GM18909 (cell line): Measurements from ENCODE around the gene VWC2.

Experiments
- ATAC-seq: cut with Tn5 transposase; IDR thresholded peaks from one replicate; pipeline ENCODE4 v1.9.1; 2021; ENCODE audit warnings: mild to moderate bottlenecking; ENCODE audit not compliant: unreplicated experiment, poor library complexity

Gene VWC2

DNA sequence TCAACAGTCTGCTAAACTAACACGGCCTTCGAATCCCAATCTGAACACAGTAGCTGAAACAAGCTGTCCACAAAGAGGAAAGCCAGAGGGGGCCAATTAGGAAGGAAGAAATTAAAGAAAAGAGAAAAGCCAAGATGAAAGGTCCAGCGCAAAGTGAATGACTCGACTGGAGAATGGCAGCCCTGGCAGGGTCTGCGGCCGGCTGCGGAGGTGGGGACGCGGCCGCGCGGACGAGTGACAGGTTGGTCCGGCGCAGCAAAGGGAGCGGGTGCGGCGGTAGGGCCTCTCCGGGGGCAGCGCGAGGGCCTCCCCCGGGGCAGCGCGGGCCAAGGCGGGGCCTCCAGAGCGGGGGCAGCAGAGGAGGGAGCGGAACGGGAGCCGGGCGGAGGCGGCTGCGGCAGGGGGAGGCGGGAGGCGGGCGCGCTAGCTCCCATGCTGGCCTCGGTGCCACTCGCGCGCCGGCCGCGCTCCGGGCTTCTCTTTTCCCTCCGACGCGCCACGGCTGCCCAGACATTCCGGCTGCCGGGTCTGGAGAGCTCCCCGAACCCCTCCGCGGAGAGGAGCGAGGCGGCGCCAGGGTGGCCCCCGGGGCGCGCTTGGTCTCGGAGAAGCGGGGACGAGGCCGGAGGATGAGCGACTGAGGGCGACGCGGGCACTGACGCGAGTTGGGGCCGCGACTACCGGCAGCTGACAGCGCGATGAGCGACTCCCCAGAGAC lies at the start of gene VWC2:
VWC2 (plus strand) TSS at position 421 of the 718 bp plus-strand sequence. CDS start 1,798 bp downstream, outside the sequence.
- peak; percentile 27 for ATAC-seq

DNA sequence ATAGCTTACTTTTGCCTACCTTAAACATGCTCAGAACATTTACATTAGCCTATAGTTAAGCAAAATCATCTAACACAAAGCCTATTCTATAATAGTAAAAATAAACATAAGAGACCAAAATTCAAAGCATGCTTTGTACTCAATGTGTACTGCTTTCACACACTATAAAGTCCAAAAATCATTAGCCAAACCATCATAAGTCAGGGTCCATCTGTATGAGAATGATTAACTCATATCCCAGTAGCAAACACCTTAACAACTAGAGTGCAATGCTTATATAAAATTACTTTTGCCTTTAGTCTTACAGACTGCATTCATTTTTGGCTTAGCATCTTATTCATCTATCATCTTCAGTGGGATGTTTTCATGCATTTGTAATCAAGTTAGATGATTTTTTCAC lies 49.4 kb upstream of the VWC2 start:
- no peak for ATAC-seq

DNA sequence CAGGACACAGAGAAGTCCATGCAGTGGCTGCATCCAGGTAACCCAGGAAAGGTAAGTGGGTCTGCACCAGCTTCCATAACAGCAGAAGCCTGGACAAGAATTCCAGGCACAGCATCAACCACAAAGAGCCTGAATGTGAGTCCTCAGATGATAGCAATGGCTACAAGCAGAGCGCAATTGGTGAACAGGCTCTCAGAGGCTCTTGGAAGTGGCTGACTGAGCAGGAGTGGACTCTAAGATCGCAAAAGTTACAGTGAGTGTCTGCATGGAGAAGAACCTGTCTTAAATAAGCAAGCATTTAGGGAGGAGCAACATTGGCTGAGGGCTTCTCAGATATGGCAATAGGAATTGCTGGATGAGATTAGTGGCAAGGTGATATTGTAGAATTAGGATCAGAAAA lies 41.6 kb upstream of the VWC2 start:
- ATAC-seq: no peak

DNA sequence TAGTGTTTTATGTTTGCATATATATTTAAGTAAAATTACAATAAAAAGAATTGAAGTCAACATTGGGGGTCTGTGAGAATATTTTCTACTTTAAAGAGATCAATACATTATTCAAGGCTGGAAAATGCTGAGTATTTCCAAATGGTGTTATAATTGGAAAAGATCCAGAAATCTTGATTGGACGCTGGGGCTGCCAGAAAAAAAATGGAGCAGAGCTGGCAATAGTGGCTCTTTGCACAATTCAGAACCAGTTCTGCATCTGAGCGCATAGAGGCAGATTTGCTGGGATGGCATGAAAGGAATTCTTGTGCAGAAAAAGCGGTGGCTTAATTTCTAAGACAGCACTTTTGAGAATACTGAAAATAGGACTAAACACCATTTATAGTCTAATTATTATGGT lies 10.8 kb upstream of the VWC2 start:
- no peak for ATAC-seq

- no peak for ATAC-seq
Observed at GRCh38 chr7:49763791-49764190, 9.6 kb upstream of the VWC2 start.

GRCh38 chr7:49766966-49767365 lies 6.5 kb upstream of the VWC2 start:
- peak; percentile 87 for ATAC-seq

- peak; percentile 18 for ATAC-seq
Observed at GRCh38 chr7:49767719-49768118, 5.7 kb upstream of the VWC2 start.

GRCh38 chr7:49768254-49768653 lies 5.2 kb upstream of the VWC2 start:
- ATAC-seq: no peak

GRCh38 chr7:49768835-49769234 lies 4.6 kb upstream of the VWC2 start:
- no peak for ATAC-seq

GRCh38 chr7:49769285-49769857 lies 4.1 kb upstream of the VWC2 start:
- ATAC-seq: no peak

DNA sequence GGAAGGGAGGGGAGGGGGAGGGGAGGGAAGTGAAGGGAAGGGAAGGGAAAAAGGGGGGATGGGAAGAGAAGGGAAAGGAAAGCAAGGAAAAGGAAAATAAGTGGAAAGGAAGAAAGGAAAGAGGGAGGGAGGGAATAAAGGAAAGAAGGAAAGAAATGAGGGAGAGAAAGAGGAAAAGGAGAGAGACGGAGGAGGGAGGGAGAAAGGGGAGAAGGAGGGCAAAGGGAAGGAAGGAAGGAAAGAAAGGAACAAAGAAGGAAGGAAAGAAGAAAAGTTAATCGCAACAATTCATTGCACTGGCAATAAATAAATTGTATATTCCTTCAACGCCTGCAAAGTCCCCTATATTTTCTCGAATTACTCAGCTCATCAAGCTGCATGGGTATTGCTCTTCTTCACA lies 2.6 kb upstream of the VWC2 start:
- no peak for ATAC-seq

GRCh38 chr7:49771427-49772176 lies 1.8 kb upstream of the VWC2 start:
- ATAC-seq: peak; percentile 39

GRCh38 chr7:49772916-49773217 lies 571 bp upstream of the VWC2 start:
- no peak for ATAC-seq

GRCh38 chr7:49773936-49774458 lies 559 bp downstream of the VWC2 start:
- peak; percentile 17 for ATAC-seq

DNA sequence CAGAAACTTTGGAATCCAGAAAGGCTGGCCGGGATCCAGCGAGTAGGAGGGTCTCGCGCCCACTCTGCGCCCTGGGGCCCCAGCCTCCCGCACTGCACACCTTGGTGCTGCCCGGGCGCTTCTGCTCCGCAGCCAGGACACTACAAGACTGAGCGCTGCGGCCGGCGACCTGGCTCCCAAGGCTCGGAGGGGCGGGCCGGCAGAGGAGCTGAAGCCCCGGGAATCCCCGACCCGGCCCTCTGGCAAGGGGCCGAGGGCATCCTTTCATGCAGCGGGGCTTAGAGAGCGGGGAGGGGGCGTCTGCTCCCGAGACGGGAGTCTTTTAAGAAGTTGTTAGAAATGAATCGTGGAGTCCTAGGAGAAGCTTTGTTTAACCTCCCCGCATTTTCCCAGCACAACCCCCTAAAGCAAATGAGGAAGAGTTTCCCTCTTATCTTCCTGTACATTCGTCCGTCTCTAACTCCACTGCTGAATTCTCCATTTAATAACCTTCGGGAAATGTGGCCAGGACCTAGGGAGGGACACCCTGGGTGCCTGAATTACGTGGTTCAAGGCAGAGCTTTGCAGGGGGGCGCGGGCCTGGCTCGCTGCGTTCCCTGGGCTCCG lies 1.1 kb downstream of the VWC2 start:
- no peak for ATAC-seq

- no peak for ATAC-seq
Observed at GRCh38 chr7:49775065-49775948, 1.9 kb downstream of the VWC2 start.

- ATAC-seq: no peak
Observed at GRCh38 chr7:49775949-49776443, 2.6 kb downstream of the VWC2 start.

DNA sequence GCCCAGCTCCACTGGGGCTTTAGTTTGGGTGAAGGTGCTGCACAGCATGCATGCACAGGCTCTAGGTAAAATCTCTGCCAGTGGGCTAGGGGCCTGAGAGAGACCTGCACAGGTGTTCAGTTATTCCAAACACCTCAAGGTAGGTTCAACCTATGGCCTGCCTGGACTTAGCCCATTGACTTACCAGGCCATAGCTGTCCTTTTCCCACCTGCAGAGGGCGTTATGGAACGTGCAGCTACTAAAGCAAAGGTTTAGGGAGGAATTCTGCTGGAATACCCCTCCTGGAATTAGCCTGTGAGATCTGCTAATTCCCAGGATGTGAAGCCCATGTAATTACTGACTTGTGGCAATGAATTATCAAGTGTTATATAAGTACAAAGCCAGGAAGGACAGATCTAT lies 3.6 kb downstream of the VWC2 start:
- ATAC-seq: no peak

DNA sequence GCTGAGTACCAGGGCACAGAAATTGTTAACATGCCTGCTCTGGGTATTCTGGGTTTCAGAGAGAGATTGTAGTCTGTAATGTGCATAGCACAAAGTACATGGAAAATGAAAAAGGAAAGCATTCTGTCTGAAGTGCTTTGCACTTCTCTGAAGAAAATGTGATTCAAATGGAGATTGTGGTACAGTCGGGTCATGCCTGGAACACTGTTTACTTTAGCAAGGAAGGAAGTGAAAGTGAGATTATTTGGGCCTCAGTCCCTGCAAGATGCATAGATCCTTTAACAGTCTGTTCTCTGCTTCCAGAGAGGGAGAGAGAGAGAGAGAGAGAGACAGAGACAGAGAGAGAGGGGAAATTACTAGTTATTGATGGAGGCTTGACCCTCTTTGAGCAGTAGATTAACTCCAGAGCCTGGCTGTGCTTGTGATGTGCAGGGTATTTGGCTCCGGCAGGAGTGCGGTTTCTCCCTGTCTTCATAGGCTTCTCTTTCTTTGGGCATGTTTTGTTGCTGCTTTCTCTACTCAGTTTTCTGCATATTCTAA lies 5.4 kb downstream of the VWC2 start:
- ATAC-seq: no peak

DNA sequence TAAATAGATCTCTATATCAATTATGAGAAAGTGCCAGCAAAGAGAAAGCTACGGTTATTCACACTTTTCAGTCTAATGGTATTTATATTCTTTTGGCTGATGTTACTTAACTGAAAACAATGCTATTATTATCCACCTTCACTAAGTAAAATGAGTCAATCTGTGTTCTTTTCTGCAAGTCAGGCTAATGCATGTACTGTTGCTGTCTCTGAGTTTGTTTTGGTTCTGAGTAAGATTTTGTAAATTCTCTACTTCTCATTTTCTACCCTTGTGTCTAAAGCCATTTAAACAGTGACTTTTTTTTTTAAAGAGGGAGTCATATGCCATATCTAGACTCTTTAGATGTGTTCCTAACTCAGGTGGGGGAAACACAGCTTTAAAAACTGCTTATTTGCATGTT lies 7.5 kb downstream of the VWC2 start:
- ATAC-seq: no peak
